T follicular helper cell (primary cell): ENCODE measurements around the gene RGS16.

Source experiments
- DNase-seq: peaks from one replicate; pipeline ENCODE4 v3.0.0-alpha.2; 2020; ENCODE audit warnings: low read depth

RGS16 gene

DNA sequence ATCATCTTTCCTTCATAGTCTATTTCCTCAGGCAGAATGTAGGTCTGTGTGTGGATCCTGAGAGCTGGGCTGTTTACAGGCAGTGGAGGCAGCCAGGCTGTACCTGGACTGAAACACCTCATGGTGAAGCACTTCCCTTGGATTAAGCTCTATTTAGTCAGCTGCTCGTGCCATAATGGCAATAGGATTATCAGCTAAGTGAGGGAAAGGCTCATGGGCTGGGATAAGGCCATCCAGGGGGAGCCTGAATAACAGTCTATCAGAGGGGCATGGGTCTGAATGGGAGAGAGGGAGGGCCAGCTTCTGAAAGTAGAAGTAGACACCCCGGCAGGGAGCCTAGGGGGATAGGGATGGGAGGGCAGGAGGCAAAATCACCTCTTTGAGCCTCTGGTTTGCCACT lies 23.5 kb downstream of the RGS16 start:
- DNase-seq, result no peak

DNA sequence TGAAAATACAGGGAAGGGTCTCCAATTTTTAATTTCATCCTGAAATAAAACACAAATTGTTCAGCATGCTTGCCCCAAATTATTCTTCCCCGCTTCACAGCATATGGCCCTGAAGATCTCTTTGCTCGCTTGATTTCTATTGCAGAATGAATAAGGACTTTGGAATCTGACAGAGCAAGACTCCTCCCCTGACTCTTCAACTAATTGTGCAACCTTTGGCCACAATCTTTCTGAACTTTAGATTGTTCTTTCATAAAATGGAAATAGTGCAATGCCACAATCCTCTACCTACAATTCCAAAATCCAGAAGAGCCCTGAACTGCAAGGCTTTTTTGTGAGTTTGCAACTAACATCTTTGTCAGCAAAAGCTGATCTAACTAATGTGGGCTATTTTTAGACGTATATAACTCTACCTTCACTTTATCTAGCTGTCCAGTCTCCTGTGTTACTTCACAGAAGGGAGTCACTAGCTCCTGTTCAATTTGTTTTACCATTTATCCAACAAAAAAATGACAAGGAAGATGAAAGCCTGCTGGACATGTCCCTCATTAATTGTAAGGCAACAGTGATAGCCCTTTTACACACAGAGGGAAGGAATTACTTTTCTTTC lies 28.5 kb downstream of the RGS16 start:
- no peak for DNase-seq

DNA sequence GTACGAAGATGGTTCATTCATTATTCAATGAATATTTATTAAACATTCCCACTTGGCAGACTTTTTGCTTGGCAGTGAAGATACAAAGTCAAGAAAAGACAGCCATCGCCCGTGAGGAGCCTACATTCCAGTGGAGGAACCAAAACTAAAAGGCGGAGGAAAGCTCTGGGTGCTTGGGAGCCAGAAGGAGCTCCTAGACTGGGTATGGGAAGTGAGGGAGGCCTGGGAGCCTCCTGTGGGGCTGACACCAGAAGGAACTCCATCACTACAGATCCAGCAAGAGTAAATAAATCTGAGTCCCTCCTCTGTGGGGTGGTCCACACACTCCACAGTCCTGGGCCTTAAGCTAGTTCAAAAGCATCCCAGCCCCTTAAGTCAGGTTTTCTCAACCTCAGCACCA lies 30.0 kb downstream of the RGS16 start:
- no peak for DNase-seq

DNA sequence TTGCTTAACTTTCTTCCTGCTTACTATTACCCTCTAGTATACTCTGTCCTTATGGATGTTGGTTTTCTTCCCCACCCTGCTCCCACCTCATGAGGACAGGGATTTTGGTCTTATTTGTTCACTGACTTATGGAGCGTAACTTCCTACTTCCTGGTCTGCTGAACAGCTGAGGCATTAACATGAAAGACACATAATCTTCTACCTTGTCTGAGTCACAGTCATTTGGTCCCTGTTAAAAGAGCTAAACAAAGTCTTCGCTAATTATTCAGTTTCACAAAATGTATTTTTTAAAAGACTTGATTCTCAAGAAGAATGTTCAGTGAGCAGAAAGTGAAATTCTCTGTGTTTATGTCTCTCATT lies 33.6 kb downstream of the RGS16 start:
- no peak for DNase-seq

DNA sequence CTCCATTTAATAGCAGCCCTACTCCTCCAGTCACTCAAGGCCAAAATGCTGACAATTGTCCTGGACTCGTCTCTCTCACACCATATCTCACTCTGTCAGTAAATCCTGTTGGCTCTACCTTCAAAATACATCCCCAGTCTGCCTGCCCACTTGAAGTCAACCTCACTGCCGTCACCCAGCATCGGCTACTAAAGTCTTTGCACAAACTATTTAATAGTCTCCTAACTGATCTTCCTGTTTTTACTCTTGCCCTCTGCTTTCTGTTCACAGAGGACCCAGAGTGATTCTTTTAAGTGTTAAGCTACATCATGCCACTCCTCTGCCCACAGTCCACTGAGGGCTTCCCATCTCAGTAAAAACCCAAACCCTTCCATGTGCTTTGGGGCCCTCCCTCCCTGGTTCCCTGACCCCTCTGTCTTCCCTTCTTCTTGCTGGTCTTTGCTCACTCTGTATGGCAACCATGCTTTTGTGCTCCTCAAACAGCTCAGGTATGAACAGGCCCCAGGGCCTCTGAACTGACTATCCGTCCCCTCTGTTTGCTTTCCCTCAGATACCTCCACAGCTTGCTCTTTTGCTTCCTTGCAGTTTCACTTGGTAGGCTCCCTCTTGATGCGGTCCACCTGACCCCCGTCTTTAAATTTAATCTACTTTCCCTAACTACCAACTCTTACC lies 34.1 kb downstream of the RGS16 start:
- no peak for DNase-seq

DNA sequence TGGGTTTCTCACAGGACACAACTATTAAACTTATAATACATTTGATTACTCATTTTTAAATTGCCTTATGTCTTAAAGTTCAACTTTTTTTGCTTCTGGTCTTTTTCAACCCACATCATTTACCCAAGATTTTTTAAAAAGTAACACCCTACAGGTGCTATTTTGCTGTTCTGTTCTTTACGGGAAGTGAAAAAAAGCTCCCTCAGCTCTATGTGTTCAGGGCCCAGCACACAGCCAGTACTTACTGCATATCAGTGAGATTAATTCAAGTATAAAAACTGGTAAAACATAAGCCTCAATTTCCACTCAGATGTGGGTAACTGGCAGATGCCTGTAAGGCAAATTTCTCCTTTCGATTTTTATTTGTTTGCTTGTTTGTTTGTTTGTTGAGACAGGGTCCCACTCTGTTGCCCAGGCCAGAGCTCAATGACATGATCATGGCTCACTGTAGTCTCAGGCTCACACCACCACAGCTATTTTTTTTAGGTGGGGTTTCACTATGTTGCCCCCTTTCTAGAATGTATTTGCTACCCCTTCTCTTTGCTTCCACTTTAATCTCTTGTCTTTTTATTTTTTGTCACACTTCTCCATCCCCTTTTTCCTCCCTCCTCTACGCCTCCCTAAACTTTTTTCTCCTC lies 35.4 kb downstream of the RGS16 start:
- no peak for DNase-seq

DNA sequence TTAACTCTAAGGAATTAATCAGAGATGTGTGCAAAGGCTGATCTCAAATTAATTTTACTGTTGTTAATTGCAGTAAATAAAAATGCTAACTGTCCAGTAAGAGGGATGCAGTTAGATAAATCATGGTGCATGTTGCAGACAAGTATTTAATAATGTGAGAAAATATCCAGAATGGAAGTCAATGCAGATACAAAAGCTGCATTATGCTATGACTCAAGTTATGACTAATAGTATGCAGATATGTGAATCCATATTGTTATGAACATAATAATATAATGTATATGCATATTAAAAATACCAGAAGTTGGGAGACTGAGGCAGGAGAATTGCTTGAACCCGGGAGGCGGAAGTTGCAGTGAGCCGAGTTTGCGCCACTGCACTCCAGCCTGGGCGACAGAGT lies 36.6 kb downstream of the RGS16 start:
- DNase-seq, result no peak

DNA sequence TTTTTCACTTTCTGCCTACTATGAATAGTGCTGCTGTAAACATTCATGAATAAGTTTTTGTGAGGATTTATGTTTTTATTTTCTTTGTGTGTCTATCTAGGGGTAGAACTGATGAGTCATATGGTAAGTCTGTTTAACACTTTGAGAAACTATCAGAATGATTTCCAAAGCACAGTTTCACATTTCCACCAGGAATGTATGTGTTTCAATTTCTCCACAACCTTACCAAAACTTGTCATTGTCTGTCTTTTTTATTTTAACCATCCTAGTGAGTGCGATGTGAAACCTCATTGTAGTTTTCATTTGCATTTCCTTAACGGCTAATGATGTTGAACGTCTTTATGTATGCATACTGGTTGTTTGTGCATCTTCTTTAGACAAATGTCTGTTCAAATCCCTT lies 38.7 kb downstream of the RGS16 start:
- no peak for DNase-seq

DNA sequence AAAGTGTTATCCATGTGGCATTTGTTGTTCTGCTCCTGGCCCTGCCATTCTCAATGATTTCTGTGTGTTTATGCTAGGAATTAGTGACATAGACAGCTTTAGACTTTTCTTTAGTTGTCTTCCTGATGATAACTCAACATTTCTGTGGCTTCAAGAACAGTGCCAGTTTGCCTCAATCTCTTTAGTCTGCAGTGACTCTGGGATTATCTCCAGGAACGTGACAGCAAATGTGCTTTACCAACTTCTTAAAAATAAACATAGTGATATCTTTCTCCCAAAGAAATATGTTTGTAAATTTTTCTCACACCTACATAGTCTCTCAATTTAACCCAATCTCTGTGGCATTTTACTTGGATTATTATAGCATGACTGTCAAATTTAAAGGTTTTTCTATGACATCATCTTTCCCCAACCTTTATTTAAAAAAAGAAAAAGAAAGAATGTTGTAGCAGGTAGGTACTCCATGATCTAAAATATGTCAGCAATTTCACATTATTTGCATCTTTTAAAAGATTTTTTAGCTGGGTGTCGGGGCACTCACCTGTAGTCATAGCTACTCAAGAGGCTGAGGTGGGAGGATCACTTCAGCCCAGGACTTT lies 39.7 kb downstream of the RGS16 start:
- DNase-seq, result no peak

DNA sequence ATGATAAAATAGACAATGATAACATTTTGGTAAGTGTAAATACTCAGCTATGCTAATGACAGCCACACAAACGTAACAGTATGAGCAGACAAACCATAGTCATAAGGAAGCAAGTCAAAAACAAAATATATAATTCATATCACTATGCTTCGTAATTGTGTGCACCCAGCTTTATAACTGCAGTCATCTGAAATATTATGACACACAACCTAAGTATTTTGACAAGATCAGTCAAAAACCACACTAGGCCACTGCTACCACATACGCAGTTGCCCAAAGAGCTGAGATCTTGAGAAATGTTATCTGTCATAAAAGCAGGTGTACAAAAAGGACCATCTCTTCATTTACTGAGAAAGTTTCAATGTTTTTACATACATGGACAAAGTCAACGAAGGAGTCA lies 41.1 kb downstream of the RGS16 start:
- no peak for DNase-seq

DNA sequence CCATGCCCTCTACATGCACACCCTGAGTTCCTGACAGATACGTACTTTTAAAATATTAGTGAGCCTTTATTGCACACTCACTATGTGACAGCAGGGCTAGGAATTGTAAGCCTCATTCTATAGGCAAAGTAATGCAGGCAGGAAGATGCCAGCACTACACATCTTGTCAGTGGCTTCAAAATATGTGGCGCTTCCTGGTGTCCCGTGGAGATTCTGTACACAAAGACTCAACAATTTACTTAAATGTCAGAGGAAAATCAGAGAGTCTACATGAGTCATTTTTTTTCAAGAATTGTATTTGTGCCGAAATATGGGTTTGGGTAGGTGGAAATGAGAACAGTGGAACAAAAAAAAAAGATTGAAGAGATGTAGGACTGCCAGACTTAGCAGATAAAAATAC lies 42.7 kb downstream of the RGS16 start:
- no peak for DNase-seq

DNA sequence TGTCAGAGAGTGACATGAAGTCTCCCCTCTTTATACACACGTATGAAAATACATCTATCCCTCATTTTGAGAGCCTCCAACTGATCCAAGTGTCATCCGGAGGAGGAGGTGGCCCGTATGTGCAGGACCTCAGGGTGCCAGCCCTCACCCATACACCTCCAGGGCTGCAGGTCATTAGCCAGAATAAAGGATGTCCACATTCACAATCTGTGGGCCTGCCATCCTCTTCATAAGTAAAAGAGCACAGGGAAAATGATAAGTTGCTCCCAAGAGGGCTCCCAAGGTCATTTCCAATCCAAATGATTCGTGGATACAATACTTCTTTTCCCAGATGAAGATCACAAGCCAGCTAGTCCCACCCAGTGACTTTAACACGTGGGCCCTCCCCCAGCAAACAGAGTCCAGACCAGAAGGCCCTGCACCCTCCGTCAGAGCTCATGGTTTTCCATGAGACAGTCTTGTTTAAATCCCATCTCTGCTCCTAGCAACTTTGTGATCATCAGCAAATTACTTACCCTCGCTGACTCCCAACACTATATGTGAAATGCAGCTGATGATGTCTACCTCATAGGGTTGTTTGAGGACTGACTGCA lies 43.7 kb downstream of the RGS16 start:
- no peak for DNase-seq

DNA sequence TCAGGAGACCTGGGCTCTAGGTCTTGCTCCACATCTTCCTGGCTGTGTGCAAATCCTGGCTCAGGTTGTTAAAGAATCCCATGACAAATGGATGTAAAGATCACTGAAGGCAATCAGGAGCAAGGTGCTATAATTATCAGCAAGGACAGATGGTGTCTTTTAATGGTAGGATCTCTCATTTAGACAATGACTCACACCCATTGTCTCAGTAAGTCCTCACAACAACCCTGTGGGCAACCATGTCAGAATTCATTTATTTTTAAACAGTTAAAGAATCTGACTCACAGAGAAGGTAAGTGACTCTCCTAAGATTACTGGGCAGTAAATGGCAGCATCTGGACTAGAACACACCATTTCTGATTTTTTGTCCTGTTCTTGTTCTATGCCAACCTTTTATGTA lies 47.9 kb downstream of the RGS16 start:
- DNase-seq, result no peak

DNA sequence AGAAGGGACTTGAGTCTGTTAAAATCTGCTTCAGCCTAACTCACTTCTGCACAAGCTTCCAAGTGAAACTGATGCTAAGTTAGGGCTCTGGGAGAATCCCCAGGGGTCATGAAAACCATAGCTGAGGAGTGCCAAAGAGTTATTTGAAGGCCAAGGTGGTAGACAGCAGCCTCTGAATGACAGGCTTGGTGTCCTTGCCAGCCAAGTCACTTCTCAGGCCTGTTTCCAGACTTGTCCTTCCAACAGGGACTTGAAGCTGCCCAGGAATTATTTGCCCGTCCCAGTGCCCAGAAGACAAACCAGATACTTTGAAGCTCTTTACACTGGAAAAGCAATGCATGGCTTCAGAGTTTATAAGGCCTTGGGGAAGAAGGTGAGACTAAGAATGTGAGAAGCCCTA lies 48.7 kb downstream of the RGS16 start:
- no peak for DNase-seq

DNA sequence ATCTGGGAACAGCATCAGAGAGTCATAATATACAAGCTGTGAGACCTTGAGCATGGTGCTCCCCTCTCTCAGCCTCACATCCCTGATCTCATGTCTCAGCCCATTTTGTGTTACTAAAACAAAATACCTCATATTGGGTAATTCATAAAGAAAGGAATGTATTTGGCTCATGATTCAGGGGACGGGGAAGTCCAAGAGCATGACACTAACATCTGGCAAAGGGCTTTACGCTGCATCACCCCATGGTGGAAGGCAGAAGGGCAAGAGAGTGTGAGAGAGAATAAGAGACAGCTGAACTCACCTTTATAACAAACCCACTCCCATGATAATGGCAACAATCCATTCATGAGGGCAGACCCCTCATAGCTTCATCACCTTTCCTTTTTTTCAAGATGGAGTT lies 51.7 kb downstream of the RGS16 start:
- no peak for DNase-seq

DNA sequence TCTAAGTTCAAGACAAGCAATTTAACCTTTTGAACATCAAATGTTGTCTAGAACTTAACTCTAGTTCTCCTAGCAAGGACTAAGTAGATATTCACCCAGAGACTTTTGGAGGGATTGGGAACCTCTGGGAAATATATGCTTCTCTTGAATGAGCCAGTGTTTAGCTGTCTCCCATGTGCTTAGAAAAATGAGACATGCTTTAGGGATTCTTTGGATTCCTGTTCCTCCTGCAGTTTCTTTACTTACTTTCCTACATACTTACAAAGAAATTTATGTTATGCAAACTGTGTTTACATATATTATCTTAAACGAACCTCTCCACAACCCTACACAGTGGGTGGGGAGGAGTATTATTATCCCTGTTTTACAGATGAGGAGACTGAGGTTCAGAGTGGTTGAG lies 54.4 kb downstream of the RGS16 start:
- DNase-seq, result no peak

DNA sequence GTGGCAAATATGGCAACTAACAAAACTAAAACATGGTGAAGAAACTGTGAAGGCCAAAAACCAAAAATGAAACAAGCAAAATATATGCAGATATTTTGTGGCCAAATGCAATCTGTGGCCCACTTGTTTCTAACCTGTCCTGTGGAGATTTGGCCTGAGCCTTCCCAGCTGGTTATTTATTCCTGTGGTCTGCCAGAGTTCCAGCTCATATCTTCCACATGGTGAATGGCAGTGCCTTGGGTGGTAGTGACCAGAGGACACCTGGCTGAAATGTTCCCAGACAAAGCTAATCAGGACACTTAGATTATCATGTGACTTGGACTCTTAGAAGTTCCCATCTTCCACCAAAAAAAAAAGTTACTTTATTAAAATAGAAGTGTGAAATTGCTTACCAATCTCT lies 54.8 kb downstream of the RGS16 start:
- no peak for DNase-seq
